ENCODE results near the gene RNU2-63P.
A peak's percentile ranks its signal among the peaks of the same experiment; 100 is the strongest.

Gene RNU2-63P

DNA sequence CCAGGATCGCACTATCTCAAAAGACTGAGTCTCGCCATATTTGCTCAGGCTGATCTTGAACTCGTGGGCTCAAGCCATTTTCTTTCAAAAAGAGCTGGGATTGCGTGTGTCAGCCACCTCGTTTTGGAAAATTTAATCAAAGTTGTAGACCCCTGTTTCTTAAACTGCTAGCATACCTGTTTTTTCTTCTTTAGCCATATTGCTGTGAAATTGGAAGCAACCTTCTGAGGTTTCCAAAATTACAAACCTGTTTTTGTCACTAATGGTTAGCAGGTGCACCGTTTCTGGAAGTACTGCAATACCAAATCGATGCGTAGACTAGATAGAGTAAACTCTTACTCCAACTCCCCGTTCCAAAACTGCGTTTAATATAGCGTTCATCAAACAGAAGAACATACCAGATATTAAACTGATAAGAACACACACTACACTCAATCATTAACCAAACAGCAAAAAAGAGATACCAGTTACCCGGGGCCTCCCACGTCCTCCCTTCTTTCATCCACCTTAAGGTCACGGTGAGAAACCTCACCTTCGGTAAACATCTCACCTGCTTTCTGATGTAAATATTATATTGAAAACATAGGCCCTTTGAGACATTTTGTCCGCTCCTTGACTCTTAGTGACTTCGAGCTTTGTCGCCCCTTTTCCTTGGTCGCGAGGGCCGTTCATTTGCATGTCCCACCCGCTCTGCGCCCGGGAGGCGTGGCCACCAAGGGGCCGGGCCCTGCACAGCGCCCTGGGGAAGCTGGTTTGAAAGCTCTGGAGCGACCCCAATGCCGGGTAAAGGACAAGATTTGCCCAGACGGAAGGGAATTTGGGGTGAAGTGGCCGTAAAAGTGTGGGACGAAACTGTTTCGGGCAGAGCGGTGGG is at the start of gene RNU2-63P:
RNU2-63P (minus strand) TSS at position 462 of the 874 bp plus-strand sequence.
- in situ Hi-C loops (cut with HindIII; ENCODE audit: low sequenced_read_pairs): no loop called here
- DNase-seq (ENCODE audit: low read depth, low spot score): peak; percentile 95
- H3K4me3 ChIP-seq (ENCODE audit: low read depth, low read length): peak within 1 kb of the TSS; percentile 75
- TF ChIP-seq, protein P1, sequence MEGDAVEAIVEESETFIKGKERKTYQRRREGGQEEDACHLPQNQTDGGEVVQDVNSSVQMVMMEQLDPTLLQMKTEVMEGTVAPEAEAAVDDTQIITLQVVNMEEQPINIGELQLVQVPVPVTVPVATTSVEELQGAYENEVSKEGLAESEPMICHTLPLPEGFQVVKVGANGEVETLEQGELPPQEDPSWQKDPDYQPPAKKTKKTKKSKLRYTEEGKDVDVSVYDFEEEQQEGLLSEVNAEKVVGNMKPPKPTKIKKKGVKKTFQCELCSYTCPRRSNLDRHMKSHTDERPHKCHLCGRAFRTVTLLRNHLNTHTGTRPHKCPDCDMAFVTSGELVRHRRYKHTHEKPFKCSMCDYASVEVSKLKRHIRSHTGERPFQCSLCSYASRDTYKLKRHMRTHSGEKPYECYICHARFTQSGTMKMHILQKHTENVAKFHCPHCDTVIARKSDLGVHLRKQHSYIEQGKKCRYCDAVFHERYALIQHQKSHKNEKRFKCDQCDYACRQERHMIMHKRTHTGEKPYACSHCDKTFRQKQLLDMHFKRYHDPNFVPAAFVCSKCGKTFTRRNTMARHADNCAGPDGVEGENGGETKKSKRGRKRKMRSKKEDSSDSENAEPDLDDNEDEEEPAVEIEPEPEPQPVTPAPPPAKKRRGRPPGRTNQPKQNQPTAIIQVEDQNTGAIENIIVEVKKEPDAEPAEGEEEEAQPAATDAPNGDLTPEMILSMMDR (IDR thresholded peaks at IDR 0.05; ENCODE audit: low read depth, low read length): no peak

DNA sequence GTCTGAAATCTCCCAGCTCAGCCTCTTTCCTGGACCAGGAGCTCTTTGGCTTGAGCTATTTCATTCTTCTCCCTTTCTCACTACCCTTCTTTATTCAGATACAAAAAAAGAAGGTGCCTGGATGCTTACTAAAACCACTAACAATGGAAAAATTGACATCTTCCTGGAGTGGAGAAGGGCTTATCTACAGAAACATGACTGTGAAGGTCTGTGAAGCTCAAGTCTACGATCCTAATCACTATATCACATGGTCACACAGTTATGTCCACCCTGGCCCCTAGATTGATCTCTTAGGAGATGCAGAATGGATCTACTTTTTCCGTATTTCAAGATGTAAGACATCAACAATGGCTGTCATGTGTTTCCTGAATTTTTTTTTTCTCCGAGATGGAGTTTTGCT is 44.9 kb upstream of the RNU2-63P start:
- no peak overlapping the region for H3K4me3 ChIP-seq (ENCODE audit: low read depth, low read length)
- TF ChIP-seq, protein P1 (IDR thresholded peaks at IDR 0.05; ENCODE audit: low read depth, low read length): no peak
- DNase-seq (ENCODE audit: low read depth, low spot score): no peak
- in situ Hi-C loops (cut with HindIII; ENCODE audit: low sequenced_read_pairs): no loop called here

DNA sequence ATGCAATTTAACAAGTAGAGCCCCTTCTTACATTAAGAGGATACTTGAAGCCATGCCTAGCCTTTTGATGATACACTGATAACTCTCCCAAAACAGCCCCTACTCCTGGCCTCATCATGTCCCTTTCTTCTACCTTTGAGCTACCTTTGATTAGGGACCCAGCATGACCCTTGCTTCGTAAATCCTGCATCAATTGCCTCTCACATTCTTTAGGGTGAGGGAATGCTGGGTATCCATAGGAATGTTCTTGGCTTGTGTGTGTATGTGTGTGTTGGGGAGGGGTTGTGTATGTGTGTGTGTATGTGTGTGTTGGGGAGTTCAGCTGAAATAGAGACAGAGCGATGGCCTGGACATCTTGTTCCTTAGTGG is 44.5 kb upstream of the RNU2-63P start:
- in situ Hi-C loops (cut with HindIII; ENCODE audit: low sequenced_read_pairs): no loop called here
- DNase-seq (ENCODE audit: low read depth, low spot score): no peak
- no peak overlapping the region for H3K4me3 ChIP-seq (ENCODE audit: low read depth, low read length)
- TF ChIP-seq, protein P1 (IDR thresholded peaks at IDR 0.05; ENCODE audit: low read depth, low read length): no peak

DNA sequence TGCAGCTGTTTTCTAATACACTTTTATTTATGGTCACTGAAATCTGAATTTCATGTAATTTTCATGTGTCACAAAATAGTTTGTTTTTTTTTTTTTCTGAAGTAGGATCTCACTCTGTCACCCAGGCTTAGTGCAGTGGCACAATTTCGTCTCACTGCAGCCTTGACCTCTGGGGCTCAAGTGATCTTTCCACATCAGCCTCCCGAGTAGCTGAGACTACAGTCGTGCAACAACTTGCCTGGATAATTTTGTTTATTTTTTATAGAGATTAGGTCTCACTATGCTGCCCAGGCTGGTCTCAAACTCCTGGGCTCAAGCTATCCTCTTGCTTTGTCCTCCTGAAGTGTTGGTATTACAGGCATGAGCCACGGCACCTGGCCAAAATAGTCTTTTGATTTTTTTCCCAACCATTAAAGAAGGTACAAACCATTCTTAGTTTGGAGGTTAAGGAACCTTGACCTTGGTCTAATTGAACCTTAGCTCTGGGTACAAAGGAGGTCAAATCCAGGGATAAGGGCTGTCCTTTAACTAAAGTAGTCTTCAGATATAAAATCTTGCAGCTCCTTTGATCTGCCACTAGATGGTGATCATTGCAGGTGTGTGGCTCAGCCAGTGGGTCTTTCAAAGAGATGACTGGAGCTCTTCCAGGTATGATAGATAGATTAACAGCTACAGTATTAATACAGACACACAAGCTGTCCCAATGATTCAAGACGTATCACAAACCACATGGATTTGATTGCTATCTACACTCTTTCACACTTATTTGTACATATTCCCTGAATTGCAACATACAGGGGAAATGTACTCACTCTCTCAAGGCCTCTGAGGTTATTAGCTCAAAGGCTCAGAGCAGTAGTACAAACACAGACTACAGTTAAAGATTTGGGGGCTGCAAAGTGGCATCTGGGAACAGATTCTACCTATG is 43.9 kb upstream of the RNU2-63P start:
- TF ChIP-seq, protein P1 (IDR thresholded peaks at IDR 0.05; ENCODE audit: low read depth, low read length): peak; percentile 79
- no peak overlapping the region for H3K4me3 ChIP-seq (ENCODE audit: low read depth, low read length)
- peak; percentile 39 for DNase-seq (ENCODE audit: low read depth, low spot score)
- in situ Hi-C loops (cut with HindIII; ENCODE audit: low sequenced_read_pairs): no loop called here

DNA sequence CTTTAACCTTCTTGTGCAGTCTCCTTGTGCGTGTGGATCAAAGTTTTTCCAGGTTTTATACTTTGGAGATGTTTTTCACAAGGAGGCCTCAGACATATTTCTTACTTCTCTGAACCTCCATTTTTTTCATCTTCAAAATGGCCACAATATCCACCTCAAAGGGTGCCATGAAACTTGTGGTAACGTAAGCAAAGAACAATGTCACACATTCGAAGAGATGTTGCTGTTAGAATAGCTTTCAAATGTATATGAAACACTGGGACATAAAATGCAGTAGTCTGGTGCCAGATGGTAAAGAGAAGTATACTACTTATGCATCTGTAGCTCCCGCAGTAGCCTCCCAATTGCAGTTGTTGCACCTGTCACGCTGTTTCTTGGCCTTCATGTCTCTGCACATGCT is 41.8 kb upstream of the RNU2-63P start:
- no peak for DNase-seq (ENCODE audit: low read depth, low spot score)
- in situ Hi-C loops (cut with HindIII; ENCODE audit: low sequenced_read_pairs): no loop called here
- TF ChIP-seq, protein P1 (IDR thresholded peaks at IDR 0.05; ENCODE audit: low read depth, low read length): no peak
- no peak overlapping the region for H3K4me3 ChIP-seq (ENCODE audit: low read depth, low read length)

DNA sequence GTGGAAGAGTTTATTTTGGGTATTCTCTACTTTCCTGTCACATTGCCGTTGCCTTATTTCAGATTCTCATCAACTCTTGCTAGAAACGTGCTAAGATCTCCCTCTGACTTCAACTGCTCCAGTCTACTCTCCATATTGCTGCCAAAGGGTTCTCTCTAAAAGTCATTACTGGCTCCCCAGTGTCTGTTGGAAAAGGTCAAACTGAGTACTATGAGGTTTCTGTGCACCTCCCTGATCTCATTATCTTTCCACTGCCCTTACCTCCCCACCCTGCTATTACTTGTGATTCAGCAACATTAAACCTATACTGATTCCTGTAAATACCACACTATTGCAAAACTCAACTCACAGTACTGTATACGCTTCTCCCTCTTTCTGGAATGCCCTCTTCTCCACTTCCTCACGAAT is 41.1 kb upstream of the RNU2-63P start:
- DNase-seq (ENCODE audit: low read depth, low spot score): no peak
- H3K4me3 ChIP-seq (ENCODE audit: low read depth, low read length): no peak overlapping the region
- in situ Hi-C loops (cut with HindIII; ENCODE audit: low sequenced_read_pairs): no loop called here
- TF ChIP-seq, protein P1 (IDR thresholded peaks at IDR 0.05; ENCODE audit: low read depth, low read length): no peak

All from astrocyte of the spinal cord (primary cell).